Esophagus mucosa (tissue), 1 donor: ENCODE measurements around the gene DHRS4. TPM values are rescaled to one million over a fixed set of nuclear protein-coding genes. Genes with fewer than 3 reads are reported as not detected.

Source experiments
- ATAC-seq: fragments of 200-7000 bp; cut with Tn5 transposase; one replicate; pipeline ENCODE4 v1.9.1; 2020
- total RNA-seq: library from RNA; stranded (reverse); gene quantifications from one replicate; pipeline ENCODE4 v1.2.4, GENCODE V29; 2023
- donor health status: DM: yes; HTN: yes; CAD: no.

DHRS4 gene
- total RNA-seq, result 22.2 TPM

DNA sequence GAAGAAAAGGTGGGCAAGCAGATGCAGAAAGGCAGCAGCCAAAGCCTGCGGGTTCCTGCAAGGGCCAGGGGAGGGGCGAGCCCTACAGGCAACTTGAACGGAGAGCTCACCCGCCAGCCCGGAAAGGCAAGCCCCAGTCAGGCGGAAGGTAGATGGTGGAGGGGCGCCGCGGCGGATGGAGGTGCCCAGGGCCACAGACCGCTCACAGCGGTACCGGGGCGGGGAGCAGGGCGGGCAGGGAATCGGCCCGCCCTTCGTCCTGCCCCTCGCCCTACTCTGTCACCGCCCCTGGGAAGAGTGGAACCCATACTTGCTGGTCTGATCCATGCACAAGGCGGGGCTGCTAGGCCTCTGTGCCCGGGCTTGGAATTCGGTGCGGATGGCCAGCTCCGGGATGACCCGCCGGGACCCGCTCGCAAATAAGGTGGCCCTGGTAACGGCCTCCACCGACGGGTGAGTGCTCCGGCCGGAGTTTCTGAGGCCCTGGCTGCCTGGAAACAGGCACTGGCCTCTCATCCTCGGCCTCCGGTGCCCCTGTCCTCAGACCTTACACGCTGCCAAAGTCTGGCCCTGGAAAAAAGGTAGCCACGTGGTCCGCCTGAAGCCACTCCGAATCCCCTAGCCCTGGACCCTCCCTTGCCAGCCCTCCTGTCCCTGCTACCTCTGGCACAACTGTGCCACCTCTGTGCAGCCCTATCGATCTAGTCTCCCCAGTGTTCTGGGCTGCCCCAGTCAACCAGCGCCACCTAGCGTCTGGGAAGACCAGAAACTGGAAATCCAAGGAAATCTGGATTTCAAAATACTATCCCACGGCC, at the start of gene DHRS4:
Gene DHRS4, plus strand, starts transcription at position 307 of the 815 bp plus-strand sequence. Its CDS starts 19 bp downstream, at position 326.
- peak; percentile 95 for ATAC-seq

DNA sequence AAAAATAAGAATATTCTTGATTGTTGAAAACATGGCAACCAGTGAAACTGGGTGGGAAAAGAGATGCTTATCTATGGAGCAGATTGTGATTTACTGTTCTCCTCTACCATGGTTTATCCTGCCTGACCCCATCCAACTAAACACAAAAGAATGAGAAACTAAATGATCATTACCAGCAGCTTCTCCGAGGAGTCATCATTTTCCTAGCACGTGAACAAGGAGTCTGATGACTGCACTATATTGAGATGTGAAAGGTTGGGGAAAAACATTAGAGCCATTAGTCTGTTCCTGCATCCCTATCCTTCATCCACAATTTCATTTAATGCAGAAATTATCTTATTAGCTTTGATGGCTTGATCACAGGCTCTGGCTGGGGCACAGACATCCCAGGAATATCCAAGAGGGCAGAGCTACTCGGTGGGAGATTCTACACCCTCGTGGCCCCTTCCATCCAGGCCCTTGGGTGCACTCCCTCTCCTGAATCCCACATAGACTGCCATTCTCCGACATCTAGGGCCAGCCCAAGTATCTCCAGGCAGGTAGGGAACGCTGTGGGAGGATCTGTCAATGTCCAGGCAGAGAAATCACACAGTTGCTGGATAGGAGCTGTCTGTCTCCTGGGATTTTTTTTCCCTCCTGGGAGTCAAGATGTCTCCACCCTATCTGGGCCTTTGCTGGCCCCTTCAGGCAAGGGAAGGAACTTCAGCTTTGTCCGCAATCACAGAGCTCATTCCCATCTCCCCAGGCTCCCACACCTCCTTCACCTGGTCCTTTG, 43.3 kb upstream of the DHRS4 start:
- peak; percentile 67 for ATAC-seq

DNA sequence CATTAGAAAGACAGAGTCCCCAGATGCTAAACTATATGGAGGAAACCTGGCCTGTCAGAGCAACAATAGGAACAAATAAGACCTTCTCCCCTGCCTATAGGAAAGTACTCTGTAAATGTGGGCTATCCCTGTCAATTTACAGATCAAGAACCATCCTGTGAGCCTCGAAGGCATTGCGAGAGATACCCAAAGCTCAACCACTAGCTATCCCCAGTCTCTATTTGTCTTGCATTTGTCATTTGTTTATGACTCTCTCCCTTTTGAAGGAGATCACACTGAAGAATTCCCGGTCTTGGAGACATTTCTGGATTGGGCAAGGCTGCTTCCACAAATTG, 42.7 kb upstream of the DHRS4 start:
- ATAC-seq, result no peak

DNA sequence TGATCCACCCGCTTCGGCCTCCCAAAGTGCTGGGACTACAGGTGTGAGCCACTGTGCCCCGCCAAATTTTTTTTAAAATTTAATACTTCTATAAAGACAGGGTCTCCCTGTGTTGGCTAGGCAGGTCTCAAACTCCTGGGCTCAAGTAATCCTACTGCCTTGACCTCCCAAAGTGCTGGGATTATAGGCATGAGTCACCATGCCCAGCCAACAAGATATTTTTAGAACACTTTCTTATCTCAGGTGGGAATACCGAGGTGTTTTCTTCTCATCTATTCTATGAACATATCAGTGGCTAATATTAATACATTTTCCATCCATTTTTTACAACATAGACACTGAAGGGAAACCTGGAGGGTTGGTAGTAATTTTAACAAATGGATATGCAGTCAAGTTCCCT, 38.0 kb upstream of the DHRS4 start:
- no peak for ATAC-seq

DNA sequence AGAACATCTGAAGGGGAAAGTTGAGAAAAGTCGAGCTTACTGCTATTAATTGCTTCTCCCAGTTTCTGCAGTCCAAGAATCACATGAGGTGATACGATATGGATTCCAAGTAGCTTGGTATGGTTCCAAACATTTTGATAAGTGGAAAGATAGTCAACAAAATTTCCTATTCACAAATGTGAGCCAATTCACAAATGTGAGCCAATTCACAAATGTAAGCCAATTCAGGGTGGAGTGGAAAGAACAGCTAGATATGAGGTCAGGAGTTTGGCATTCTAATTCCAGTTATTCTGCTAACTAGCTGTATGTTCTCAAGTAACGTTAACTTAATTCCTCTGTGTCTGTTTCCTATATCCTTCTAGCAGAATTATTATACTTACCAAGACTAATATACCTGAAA, 37.6 kb upstream of the DHRS4 start:
- no peak for ATAC-seq

DNA sequence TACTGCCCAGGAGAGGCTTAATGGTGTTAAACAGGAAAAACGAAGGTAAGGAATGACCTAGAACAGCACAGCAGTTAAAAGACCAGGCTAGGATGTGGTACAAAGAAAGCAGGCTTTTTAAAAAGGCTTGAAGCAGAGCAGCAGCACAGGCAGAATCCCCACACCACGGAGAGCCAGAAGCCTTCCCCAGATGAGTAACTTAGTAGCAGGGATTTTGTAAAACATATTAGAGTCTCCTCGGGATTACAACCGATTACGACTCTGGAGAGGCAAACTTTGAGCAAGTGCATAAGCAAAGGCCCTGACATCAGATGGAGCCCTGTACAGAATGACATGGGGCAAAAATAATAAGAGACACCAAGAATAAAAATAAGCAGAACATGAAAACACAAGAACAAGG, 37.1 kb upstream of the DHRS4 start:
- ATAC-seq, result no peak

DNA sequence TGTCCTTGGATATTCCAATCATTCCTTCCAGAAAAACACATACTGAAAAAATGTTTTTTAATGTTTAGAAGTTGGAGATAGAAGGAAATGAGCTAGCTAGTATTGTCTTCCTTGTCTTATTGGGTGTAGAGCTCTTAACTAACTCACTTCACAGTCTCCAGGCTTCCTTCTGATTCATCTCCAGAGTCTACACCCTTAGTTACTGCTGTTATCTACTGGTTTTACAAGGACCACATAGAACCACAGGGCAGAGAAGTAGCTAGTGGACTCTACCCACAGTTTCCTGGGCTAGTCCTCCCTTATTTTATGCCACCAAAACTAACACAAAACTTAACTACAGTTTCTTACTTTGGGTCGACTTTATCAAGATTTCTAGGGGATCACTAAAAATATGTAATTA, 31.0 kb upstream of the DHRS4 start:
- no peak for ATAC-seq

DNA sequence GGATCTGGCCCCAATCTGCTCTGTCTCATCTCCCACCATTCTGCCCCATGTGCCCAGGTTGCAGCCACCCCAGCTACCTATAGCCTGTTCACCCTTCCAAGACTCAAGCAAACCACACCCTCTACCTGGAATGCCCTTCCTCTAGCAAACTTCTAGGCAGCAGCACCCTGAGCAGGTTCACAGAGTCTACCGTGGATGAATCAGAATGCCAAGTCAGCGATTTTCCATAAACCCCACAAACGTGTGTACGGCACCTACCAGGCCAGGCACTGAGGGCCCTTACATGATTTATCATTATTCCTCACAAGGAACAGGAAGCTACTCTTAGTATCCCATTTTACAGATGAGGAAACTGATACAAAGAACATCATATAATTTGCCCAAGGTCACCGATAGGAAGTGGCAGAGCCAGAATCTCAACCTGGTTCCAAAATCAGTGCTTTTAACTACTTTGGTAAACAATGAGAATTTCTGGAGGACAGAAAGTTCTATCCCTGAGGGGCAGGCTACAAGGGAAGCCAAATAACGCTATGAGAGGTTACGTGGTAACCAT, 28.0 kb upstream of the DHRS4 start:
- ATAC-seq, result peak; percentile 52

DNA sequence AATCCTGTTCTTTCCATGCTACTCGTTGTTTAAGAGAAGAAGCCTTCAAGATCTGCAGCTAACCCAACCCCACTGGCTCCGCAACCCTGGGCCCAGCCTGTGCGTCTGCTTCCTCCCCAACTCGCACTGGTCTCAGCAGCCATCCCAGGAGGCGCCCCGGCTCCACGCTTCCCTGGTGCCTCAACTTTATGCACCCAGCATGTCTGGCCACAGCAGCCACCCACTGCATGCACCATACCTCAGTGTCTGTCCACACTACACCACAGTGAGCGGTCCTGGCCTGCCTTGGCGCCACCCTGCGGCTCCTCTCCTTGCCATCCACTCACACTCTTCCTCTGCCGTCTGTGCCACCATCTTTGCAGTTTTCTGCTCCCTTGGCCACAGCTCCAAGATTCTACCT, 27.0 kb upstream of the DHRS4 start:
- no peak for ATAC-seq

DNA sequence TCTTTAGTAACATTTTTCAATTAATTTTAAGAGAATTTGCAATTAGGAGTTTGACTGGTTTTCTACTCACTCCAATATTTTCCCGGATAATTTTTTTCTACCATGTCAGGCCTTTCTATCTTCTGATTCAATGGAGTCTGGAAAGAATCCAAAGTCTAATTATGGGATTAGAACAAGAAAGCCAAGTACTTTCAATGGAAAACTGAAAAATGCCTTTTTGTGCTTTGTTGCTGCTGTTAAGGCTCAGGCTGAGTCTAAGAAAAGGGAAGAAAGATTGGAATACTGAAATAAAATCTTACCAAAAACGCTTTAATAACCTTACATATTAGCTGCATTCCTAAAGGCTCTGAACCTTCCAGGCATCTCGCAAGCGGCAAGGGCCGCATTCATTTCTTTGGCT, 24.4 kb upstream of the DHRS4 start:
- ATAC-seq, result no peak

DNA sequence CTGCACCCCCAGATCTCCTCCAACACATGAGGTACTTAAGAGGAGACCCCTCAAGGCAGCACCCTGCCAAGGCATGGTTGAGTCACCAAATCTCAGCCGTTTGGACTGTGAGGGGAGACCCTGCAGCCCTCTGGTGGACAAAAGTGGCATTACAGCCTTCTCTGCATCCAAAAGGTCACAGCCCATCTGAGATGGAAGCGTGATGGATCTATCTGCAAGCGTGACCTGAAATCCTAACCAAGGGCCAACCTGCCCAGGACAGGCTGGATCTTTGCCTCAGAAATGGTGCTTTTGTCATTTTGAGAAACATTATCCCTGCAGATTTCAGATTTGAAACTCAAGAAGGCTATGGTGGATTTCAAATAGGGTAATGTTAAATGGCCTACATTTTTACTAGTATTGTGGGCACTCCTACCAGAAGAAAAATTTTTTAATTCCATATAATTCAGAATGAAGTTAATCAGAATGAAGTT, 23.7 kb upstream of the DHRS4 start:
- peak; percentile 83 for ATAC-seq

DNA sequence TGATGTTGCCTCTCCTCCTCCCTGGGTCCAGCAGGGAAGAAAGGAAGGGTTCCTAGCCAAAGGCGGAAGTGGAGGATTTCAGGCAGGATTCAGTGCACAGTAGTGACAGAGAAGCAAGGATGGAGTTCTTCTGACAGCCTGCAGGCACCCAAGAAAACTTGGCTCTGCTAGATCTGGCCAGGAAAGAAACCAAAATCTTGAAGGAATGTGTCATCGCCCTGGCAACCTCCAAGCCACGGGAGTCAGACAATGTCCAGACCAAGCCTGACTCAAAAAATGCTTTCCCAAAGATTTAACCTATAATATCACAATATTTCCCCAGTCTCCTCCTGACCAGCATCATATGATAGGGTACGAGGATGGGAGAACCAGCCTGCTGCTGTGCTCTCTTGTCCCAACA, 22.8 kb upstream of the DHRS4 start:
- no peak for ATAC-seq

DNA sequence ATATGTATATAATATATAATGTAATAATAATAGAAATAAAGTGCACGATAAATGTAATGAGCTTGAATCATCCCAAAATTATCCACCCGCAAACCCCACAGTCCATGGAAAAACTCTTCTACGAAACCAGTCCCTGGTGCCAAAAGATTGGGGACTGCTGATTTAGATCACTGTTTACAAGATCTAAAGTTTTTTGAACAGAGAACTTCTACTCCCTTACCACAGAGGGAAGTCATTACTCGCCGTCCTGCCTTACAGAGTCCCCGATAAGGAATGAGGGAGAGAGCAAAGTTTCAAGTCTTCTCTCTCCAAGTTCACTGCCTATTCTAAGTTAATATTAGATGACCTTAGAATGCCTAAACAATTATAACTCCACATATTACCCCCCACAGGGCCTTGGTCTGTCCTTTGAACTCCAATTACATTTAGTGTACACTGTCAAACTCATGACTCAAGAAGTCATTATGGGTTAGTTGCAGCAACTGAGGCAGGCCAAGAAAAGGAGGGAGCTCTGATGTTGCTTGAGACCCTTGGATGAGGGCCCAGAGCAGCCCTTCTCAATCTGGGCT, 21.8 kb upstream of the DHRS4 start:
- ATAC-seq, result no peak

DNA sequence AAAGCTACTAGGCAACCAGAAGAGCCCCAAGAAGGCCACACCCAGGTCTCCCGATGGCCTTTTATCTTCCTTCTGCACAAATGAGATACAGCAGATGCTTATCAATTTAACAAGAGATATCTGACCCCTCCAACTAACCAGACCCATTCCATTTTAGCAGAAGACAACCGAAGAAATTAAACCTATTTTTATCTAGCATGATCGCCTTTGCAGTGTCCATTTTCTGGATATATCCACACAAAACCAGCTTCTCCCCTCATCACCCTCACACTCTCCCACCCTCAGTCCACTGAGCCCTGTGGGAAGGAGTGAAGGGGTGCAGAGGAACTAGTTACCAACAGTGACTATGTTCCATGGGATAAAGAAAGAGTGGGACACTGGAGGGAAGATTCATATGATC, 20.9 kb upstream of the DHRS4 start:
- no peak for ATAC-seq

DNA sequence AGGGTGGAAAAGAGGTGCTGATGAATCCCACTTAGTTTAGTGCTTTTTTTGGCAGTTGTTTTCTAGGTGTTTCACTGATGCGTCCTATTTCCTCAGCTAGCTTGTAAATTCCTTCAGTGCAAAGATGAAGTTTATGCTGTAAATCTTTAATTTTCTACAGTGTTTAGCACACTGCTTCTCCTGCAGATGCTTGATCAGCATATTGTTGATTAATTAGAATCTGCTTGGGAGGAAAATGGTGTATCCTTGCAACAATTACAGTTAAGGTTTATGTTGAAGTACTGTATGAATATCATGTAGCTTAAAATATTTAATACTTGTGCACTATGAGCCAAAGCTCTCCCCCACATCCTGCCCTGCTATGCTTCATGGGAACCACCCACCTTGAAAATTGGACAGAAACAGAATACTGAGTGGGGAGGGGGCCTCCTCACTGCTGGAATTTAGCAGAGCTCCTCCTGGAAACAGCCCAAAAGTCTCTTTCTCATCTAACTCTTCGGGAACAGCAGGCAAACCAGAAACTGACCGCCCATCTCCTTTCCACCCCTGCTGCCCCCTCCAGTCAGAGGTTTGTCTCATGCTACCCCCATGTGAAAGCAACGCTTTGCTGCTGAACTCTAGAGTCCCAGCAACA, 20.3 kb upstream of the DHRS4 start:
- no peak for ATAC-seq

DNA sequence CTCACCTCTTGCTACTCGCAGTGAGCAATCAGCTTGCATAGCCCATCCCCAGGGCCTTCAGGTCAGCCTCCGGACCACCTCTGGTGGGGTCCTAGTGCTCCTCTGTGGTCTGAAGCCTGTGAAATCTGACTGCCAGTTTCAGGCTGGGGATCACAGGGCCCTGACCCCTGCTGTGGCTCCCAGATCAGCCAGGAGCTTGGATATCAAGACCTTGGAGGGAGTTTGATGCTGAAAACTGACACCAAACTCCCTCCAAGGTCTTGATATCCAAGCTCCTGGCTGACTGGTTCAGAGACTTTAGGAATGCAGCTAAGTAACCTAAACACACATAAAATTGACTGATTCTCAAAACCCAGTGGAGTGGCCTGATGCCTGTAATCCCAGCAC, 19.8 kb upstream of the DHRS4 start:
- no peak for ATAC-seq

DNA sequence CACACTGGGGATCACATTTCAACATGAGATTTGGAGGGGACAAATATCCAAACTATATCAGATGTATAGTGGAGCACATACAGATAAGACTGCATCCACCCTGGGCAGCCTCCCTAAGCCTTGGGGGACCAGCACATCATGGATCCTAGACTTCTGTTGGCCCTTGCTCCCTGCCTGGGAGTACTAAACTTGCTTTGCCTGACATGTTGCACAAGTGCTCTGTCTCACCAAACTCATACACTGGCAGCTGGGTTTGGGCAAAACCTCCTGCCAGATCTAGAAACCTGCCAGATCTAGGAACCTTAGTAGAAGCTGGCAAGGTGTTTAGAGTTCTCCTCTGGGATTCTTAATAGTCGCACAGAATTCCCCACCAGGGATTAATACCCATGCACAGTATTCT, 18.4 kb upstream of the DHRS4 start:
- no peak for ATAC-seq

DNA sequence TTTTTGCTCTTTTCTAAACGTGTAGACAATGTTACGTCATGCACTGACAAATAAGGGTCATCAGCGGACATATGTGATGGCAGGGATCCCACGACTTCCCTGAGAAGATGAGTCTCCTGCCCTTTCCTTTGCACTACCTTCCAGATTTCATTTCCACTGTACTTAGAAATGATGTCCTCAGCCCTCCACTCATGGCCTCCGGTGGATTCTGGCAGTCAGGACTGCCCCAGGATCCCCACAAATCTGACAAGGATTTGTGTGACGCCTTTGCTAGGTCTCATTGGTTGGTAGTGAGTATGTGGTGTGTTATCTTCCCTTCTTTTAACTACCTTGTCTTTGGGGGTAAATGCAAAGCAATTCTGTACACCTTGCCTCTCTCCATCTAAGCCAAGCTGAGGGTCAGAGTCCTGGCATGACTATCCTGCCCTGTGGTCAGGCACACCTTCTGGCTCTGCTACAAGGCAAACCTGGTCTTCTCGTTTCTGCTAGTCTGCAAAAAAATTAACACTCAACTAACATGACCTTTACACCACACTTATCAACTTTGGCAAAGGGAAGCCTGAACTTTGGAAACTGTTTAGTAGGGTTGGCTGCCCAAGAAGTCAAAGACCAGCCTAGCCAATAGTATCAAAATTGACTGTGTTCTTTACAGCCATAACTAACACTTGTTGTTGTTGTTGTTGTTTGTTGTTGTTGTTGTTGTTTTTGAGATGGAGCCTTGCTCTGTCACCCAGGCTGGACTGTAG, 17.3 kb upstream of the DHRS4 start:
- no peak for ATAC-seq

DNA sequence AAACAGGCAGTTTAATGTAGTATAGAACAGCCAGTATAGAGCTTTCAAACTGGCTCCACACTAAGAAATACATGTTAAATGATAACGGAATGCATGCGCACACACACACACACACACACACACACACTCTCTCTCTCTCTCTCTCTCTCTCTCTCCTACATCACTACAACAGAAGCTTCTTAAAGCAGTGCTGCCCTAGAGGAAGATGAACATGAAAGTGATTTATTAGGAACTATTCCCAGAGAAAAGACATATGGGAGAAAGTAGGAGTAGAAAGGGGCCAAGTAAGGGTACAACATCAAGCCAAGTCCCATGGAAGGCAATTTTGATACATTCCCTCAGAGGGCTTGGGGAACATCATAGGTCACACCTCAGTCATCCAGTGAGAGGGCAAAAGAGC, 16.4 kb upstream of the DHRS4 start:
- ATAC-seq, result no peak

DNA sequence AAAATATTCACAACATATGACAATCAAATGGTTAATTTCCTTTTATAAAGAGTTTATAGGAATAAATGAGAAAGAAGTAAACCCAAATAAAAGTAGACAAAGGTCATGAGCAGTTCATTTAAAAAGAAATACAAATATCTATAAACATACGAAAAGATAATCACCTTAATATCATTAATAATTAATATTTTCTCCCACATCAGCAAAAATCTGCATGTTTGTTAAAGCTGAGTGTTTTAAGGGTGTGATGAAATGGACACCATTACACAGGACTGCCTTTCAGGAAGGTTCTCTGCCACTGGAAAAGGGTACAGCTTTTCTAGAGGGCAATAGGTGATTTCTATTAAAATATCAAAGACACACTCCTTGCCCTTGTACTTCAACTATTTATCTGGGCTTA, 14.7 kb upstream of the DHRS4 start:
- no peak for ATAC-seq

DNA sequence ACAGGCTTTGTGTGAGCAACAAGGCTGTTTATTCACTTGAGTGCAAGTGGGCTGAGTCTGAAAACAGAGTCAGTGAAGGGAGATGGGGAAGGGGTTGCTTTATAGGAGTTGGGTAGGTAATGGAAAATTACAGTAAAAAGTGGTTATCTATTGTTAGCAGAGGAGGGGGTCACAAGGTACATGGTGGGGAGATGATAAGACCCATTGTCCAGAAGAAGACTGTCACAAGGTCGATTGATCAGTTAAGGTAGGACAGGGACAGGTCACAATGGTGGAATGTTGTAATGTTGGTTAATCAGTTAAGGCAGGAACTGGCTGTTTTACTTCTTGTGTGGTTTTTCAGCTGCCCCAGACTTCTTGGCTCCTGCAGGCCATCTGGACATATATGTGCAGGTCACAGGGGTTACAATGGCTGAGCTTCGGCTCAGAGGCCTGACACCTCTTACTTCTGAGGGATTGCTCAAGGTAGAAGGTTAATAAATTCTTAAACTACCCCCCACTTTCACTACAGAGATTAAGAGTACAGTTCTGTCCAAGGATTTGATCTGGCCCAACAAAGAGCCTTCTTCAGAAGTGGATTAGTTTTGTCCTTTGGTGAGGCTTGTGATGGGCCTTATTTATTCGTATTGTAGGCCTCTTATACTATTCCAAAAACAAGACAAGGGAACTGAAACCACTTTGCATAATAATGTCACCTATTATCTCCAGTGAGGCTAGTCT, 13.8 kb upstream of the DHRS4 start:
- no peak for ATAC-seq

DNA sequence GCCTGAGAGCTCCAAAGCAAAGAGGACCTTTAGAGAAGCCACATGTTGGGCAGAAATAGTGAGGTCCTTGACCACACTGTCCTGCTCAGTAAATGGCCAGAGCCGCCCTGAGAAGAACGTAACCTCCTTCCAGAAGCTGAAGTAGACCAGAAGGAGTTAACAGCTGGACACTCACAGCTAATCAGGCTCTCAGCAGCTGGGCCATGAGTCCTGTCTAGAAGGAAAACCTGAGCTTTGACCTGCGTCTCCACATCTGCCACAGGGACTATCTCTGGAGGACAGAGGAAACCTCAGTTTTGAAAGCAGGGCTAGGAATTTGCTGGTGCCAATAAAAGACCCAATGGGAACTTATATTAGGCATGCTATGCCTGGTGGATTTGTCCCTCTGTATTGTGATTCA, 12.3 kb upstream of the DHRS4 start:
- no peak for ATAC-seq
